Caco-2 (cell line): Measurements from ENCODE around the gene TOP2B. TPM values are rescaled to one million over a fixed set of nuclear protein-coding genes. Genes with fewer than 3 reads are reported as not detected.

Experiments
- BruUV-seq: library from RNA; stranded (reverse); fragments of 400-500 nt; replicated peaks from 2 replicates; lab custom pipeline; 2021; lab: Mats Ljungman, UMichigan
- CTCF ChIA-PET: fragments of 300-600 bp; sonication (Branson Sonifier 250); formaldehyde crosslinking; loops from one replicate; lab custom pipeline; 2022; ENCODE audit warnings: antibody characterized with exemption; lab: Charles Lee
- POLR2A ChIA-PET: fragments of 300-600 bp; sonication (Branson Sonifier 250); formaldehyde crosslinking; loops from one replicate; lab custom pipeline; 2022; ENCODE audit warnings: antibody characterized with exemption; lab: Charles Lee
- DNase-seq, 2 experiments: peaks; one replicate each; pipeline versions ENCODE4 v3.0.0 to v3.0.0-alpha.2; 2020 to 2022
- H3K27me3 ChIP-seq: replicated peaks from 2 replicates; pipeline ENCODE4 v1.6.0; 2011; ENCODE audit warnings: low read length; ENCODE audit not compliant: control insufficient read depth, insufficient read depth
- H3K36me3 ChIP-seq: 2 replicates; pipeline ENCODE4 v1.5.1; 2011; ENCODE audit warnings: low read length; ENCODE audit not compliant: control insufficient read depth, insufficient read depth
- H3K4me1 ChIP-seq: fragments of 250-450 bp; sonication (Bioruptor Pico); 2 replicates; pipeline ENCODE4 v1.5.1; 2020; ENCODE audit warnings: mild to moderate bottlenecking
- H3K4me3 ChIP-seq: 2 replicates; pipeline ENCODE4 v1.5.1; 2011; ENCODE audit warnings: low read depth, mild to moderate bottlenecking, control low read depth, low read length
- H3K9me3 ChIP-seq: fragments of 250-450 bp; sonication (Bioruptor Pico); 2 replicates; pipeline ENCODE4 v1.5.1; 2020; ENCODE audit warnings: mild to moderate bottlenecking, moderate library complexity
- H3K27ac Mint-ChIP-seq: one replicate; pipeline ENCODE4 v1.8.0; 2022; ENCODE audit warnings: mixed read lengths; ENCODE audit not compliant: unreplicated experiment
- H3K27me3 Mint-ChIP-seq: one replicate; pipeline ENCODE4 v1.8.0; 2022; ENCODE audit warnings: mixed read lengths; ENCODE audit not compliant: insufficient read depth, unreplicated experiment
- H3K36me3 Mint-ChIP-seq: one replicate; pipeline ENCODE4 v1.8.0; 2022; ENCODE audit warnings: mild to moderate bottlenecking, mixed read lengths; ENCODE audit not compliant: insufficient read depth, unreplicated experiment
- H3K4me1 Mint-ChIP-seq: one replicate; pipeline ENCODE4 v1.8.0; 2022; ENCODE audit warnings: low read depth, mixed read lengths; ENCODE audit not compliant: unreplicated experiment
- H3K4me3 Mint-ChIP-seq: one replicate; pipeline ENCODE4 v1.8.0; 2022; ENCODE audit warnings: mild to moderate bottlenecking, moderate library complexity, mixed read lengths; ENCODE audit not compliant: unreplicated experiment
- H3K9me3 Mint-ChIP-seq: one replicate; pipeline ENCODE4 v1.8.0; 2022; ENCODE audit warnings: mixed read lengths; ENCODE audit not compliant: unreplicated experiment
- intact Hi-C: fragments of 100-400 bp; cut with micrococcal nuclease; formaldehyde crosslinking; loops from one replicate; pipeline ENCODE4 v1.10.0; 2022; ENCODE audit not compliant: unreplicated experiment
- total RNA-seq: library from RNA; stranded (reverse); gene quantifications from 2 replicates; pipeline ENCODE4 v1.2.3, GENCODE V29; 2022
- TF ChIP-seq, protein P1 (sequence below), 2 experiments: fragments of 200-600 bp in 1 of 2; IDR thresholded peaks; 1 replicate in 1 of 2; 2 replicates in 1 of 2; pipeline versions ENCODE4 v1.5.1 to v1.8.0; 2011 to 2022; ENCODE audit warnings: antibody characterized with exemption in 1 of 2, control low read depth in 1 of 2, inconsistent platforms in 1 of 2, low read depth in 1 of 2, low read length in 1 of 2, mild to moderate bottlenecking in 1 of 2, moderate library complexity in 1 of 2; ENCODE audit not compliant: insufficient read depth in 1 of 2, severe bottlenecking in 1 of 2, unreplicated experiment in 1 of 2

TOP2B gene
- total RNA-seq, 1 experiment from 2014 or later: 83.1 TPM

- Mint-ChIP-seq H3K4me1 (peaks cover 8% of the 10 kb centered on the region), H3K27me3 (no peaks in the 10 kb centered on the region), H3K36me3 (peaks cover 29% of the 10 kb centered on the region), H3K4me3 (no peak overlapping the region), H3K9me3 (no peaks in the 10 kb centered on the region), H3K27ac (no peak overlapping the region)
- Histone ChIP-seq H3K36me3 (no peaks in the 10 kb centered on the region), H3K4me3 (no peak overlapping the region), H3K9me3 (no peaks in the 10 kb centered on the region), H3K27me3 (no peaks in the 10 kb centered on the region), H3K4me1 (peaks cover 6% of the 10 kb centered on the region)
- ChIA-PET POLR2A (no interaction called here), CTCF (no interaction called here)
- DNase-seq: no peak
- TF ChIP-seq, protein P1, sequence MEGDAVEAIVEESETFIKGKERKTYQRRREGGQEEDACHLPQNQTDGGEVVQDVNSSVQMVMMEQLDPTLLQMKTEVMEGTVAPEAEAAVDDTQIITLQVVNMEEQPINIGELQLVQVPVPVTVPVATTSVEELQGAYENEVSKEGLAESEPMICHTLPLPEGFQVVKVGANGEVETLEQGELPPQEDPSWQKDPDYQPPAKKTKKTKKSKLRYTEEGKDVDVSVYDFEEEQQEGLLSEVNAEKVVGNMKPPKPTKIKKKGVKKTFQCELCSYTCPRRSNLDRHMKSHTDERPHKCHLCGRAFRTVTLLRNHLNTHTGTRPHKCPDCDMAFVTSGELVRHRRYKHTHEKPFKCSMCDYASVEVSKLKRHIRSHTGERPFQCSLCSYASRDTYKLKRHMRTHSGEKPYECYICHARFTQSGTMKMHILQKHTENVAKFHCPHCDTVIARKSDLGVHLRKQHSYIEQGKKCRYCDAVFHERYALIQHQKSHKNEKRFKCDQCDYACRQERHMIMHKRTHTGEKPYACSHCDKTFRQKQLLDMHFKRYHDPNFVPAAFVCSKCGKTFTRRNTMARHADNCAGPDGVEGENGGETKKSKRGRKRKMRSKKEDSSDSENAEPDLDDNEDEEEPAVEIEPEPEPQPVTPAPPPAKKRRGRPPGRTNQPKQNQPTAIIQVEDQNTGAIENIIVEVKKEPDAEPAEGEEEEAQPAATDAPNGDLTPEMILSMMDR (IDR thresholded peaks at IDR 0.05; ENCODE audit: insufficient read depth in 1 of 2, low read depth in 1 of 2, low read length in 1 of 2, severe bottlenecking in 1 of 2, unreplicated experiment in 1 of 2): no peak
- no TSS peak for BruUV-seq
- intact Hi-C loops: no loop called here
Observed at GRCh38 chr3:25618028-25618427, 46.7 kb downstream of the TOP2B start.

GRCh38 chr3:25611193-25611592 lies 53.5 kb downstream of the TOP2B start:
- ChIA-PET POLR2A (interaction anchor here (0.5 to 0.8 kb wide), 2 partner anchors 11 to 161 kb away, joined by 4 to 5 read pairs; no protein-coding TSS in a partner anchor), CTCF (no interaction called here)
- Histone ChIP-seq H3K9me3 (no peaks in the 10 kb centered on the region), H3K27me3 (no peaks in the 10 kb centered on the region), H3K4me1 (no peaks in the 10 kb centered on the region), H3K36me3 (no peaks in the 10 kb centered on the region), H3K4me3 (no peak overlapping the region)
- Mint-ChIP-seq H3K4me3 (no peak overlapping the region), H3K9me3 (no peaks in the 10 kb centered on the region), H3K27ac (no peak overlapping the region), H3K4me1 (no peaks in the 10 kb centered on the region), H3K36me3 (peaks cover 32% of the 10 kb centered on the region), H3K27me3 (no peaks in the 10 kb centered on the region)
- intact Hi-C loops: no loop called here
- no peak for DNase-seq
- TF ChIP-seq, protein P1 (IDR thresholded peaks at IDR 0.05; ENCODE audit: insufficient read depth in 1 of 2, low read depth in 1 of 2, low read length in 1 of 2, severe bottlenecking in 1 of 2, unreplicated experiment in 1 of 2): no peak
- BruUV-seq: no TSS peak

DNA sequence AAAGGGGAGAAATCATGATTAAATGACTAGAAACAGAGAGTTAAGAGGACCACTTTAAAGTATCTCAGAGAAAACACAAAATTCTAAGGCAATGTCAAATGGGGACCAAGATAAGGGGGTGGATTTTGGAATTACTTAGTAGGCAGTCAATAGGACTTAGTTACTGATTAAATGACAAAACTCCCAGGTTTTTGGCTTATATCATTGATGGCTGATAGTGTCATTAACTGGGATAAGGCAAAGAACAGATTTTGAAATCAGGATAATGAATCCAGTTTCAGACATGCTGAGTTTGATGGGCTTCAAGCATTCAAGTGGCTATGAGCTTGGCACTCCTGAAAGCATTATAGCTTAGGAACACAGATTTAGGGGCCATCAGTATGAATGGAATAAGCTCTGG lies 53.9 kb downstream of the TOP2B start:
- DNase-seq: no peak
- H3K4me1 ChIP-seq: no peaks in the 10 kb centered on the region
- no peak overlapping the region for H3K4me3 ChIP-seq
- H3K9me3 Mint-ChIP-seq: no peaks in the 10 kb centered on the region
- no TSS peak for BruUV-seq
- H3K4me1 Mint-ChIP-seq: no peaks in the 10 kb centered on the region
- H3K36me3 ChIP-seq: no peaks in the 10 kb centered on the region
- peaks cover 36% of the 10 kb centered on the region for H3K36me3 Mint-ChIP-seq
- H3K4me3 Mint-ChIP-seq: no peak overlapping the region
- no peaks in the 10 kb centered on the region for H3K9me3 ChIP-seq
- no peaks in the 10 kb centered on the region for H3K27me3 Mint-ChIP-seq
- ChIA-PET CTCF (no interaction called here), POLR2A (interaction anchor here (0.8 kb wide), 1 partner anchor 162 kb away, joined by 4 read pairs; no protein-coding TSS in a partner anchor)
- intact Hi-C loops: no loop called here
- no peaks in the 10 kb centered on the region for H3K27me3 ChIP-seq
- no peak overlapping the region for H3K27ac Mint-ChIP-seq
- TF ChIP-seq, protein P1 (IDR thresholded peaks at IDR 0.05; ENCODE audit: insufficient read depth in 1 of 2, low read depth in 1 of 2, low read length in 1 of 2, severe bottlenecking in 1 of 2, unreplicated experiment in 1 of 2): no peak
